Trophoblast cell (in vitro differentiated cells and primary cell): ENCODE results near the gene MMP15.

Source experiments
- DNase-seq, 2 donors: peaks; one replicate each; pipeline ENCODE4 v3.0.0-alpha.2; 2016
- H2AFZ ChIP-seq: 2 replicates; pipeline ENCODE4 v1.6.1; 2013; ENCODE audit warnings: low read length, moderate library complexity, mild to moderate bottlenecking; ENCODE audit not compliant: insufficient read depth, poor library complexity
- H2AK5ac ChIP-seq: 2 replicates; pipeline ENCODE4 v1.6.1; 2013; ENCODE audit warnings: mild to moderate bottlenecking, low read length
- H2BK120ac ChIP-seq: 2 replicates; pipeline ENCODE4 v1.6.1; 2013; ENCODE audit warnings: low read length, mild to moderate bottlenecking, moderate library complexity; ENCODE audit not compliant: insufficient read depth, poor library complexity
- H2BK12ac ChIP-seq: 2 replicates; pipeline ENCODE4 v1.6.1; 2013; ENCODE audit warnings: mild to moderate bottlenecking, low read length, moderate library complexity
- H2BK5ac ChIP-seq: 2 replicates; pipeline ENCODE4 v1.6.1; 2013; ENCODE audit warnings: low read length, low read depth, moderate library complexity, mild to moderate bottlenecking; ENCODE audit not compliant: poor library complexity
- H3K14ac ChIP-seq: 2 replicates; pipeline ENCODE4 v1.6.1; 2013; ENCODE audit warnings: mild to moderate bottlenecking, low read length
- H3K18ac ChIP-seq: 2 replicates; pipeline ENCODE4 v1.6.1; 2013; ENCODE audit warnings: mild to moderate bottlenecking, low read length
- H3K23ac ChIP-seq: 2 replicates; pipeline ENCODE4 v1.6.1; 2013; ENCODE audit warnings: low read length
- H3K27ac ChIP-seq: 2 replicates; pipeline ENCODE4 v1.5.1; 2013; ENCODE audit warnings: low read depth, mild to moderate bottlenecking, inconsistent platforms, low read length, moderate library complexity
- H3K27me3 ChIP-seq: 2 replicates; pipeline ENCODE4 v1.6.1; 2013; ENCODE audit warnings: inconsistent platforms, mild to moderate bottlenecking, low read length, moderate library complexity; ENCODE audit not compliant: insufficient read depth
- H3K36me3 ChIP-seq, 2 experiments: 1 replicate in 1 of 2; 2 replicates in 1 of 2; pipeline ENCODE4 v1.6.1; 2013; ENCODE audit warnings: low read length in 2 of 2, mild to moderate bottlenecking in 2 of 2, moderate library complexity in 1 of 2; ENCODE audit not compliant: insufficient read depth in 2 of 2, control insufficient read depth in 1 of 2
- H3K4ac ChIP-seq: 2 replicates; pipeline ENCODE4 v1.6.1; 2013; ENCODE audit warnings: low read depth, mild to moderate bottlenecking, low read length, moderate library complexity
- H3K4me1 ChIP-seq, 2 experiments: 1 replicate in 1 of 2; 2 replicates in 1 of 2; pipeline ENCODE4 v1.6.1; 2013; ENCODE audit warnings: low read length in 2 of 2, mild to moderate bottlenecking in 2 of 2, moderate library complexity in 1 of 2; ENCODE audit not compliant: insufficient read depth in 2 of 2, control insufficient read depth in 1 of 2
- H3K4me2 ChIP-seq: 2 replicates; pipeline ENCODE4 v1.6.1; 2013; ENCODE audit warnings: inconsistent platforms, mild to moderate bottlenecking, low read length, moderate library complexity
- H3K4me3 ChIP-seq: 2 replicates; pipeline ENCODE4 v1.5.1; 2013; ENCODE audit warnings: mild to moderate bottlenecking, low read depth, low read length, inconsistent platforms
- H3K79me1 ChIP-seq: one replicate; pipeline ENCODE4 v1.6.1; 2013; ENCODE audit warnings: low read length
- H3K79me2 ChIP-seq: 2 replicates; pipeline ENCODE4 v1.6.1; 2013; ENCODE audit warnings: low read length, mild to moderate bottlenecking; ENCODE audit not compliant: control insufficient read depth, insufficient read depth, poor library complexity
- H3K9ac ChIP-seq: 2 replicates; pipeline ENCODE4 v1.6.1; 2013; ENCODE audit warnings: mild to moderate bottlenecking, low read length
- H3K9me3 ChIP-seq: 2 replicates; pipeline ENCODE4 v1.6.1; 2013; ENCODE audit warnings: low read depth, mild to moderate bottlenecking, control low read depth, inconsistent platforms, low read length; ENCODE audit not compliant: insufficient read depth
- H4K12ac ChIP-seq: 2 replicates; pipeline ENCODE4 v1.6.1; 2013; ENCODE audit warnings: low read depth, mild to moderate bottlenecking, low read length, moderate library complexity
- H4K8ac ChIP-seq: 2 replicates; pipeline ENCODE4 v1.6.1; 2013; ENCODE audit warnings: low read depth, mild to moderate bottlenecking, low read length, moderate library complexity
- H4K91ac ChIP-seq: one replicate; pipeline ENCODE4 v1.6.1; 2013; ENCODE audit warnings: low read depth, mild to moderate bottlenecking, low read length, moderate library complexity
- WGBS: extraction: QIAGEN DNeasy Blood & Tissue Kit; methylation state at CpG from one replicate; pipeline ENCODE4 v1.1.7; 2013; ENCODE audit warnings: missing lambda C conversion rate; ENCODE audit not compliant: insufficient read length, insufficient coverage; ENCODE audit errors: extremely low coverage; 5-methylcytosine and 5-hydroxymethylcytosine counted together

MMP15 gene

DNA sequence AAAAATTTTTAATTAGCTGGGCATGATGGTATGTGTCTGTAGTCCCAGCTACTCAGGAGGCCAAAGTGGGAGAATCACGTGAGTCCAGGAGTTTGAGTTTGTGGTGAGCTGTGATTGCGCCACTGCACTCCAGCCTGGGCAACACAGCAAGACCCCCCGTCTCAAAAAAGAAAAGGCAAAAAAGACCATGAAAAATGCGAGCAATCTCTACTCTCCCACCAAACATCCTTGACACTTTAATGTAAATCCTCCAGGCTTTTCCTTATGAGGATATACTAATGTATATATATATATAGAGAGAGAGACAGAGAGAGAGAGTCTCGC lies 28.1 kb downstream of the MMP15 start:
- DNase-seq: no peak
- no peaks in the 10 kb centered on the region for H3K27me3 ChIP-seq

DNA sequence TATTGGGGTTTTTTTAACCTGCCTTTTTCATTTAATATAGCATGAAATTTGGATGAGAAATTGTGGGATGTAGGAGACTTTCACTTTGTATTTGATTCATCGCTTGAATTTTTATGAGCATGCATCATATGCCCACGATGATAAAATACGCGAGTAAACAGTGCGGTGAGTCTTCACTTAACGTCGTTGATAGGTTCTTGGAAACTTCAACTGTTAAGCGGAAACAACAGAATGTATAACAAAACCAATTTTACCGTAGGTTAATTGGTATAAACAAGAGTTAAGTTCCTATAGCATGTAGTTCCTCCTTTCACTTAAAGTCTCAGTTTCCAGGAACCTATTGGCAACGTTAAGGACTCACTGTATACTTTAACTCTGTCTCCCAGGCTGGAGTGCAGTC lies 28.7 kb downstream of the MMP15 start:
- Histone ChIP-seq H2BK5ac (no peak overlapping the region), H3K36me3 (no peaks in the 10 kb centered on the region), H2AFZ (no peak overlapping the region), H3K27ac (no peak overlapping the region), H4K12ac (no peak overlapping the region), H3K9ac (no peak overlapping the region), H3K27me3 (no peaks in the 10 kb centered on the region), H4K8ac (no peak overlapping the region), H2BK120ac (no peak overlapping the region), H3K18ac (no peak overlapping the region), H3K14ac (no peak overlapping the region), H3K4me1 (peaks cover 4 to 7% of the 10 kb centered on the region in 2 experiments), H3K79me1 (no peaks in the 10 kb centered on the region), H3K9me3 (no peaks in the 10 kb centered on the region), H3K4me2 (no peak overlapping the region), H3K23ac (no peak overlapping the region), H3K4ac (no peak overlapping the region), H3K79me2 (no peaks in the 10 kb centered on the region), H2BK12ac (no peak overlapping the region), H2AK5ac (no peak overlapping the region), H3K4me3 (no peak overlapping the region), H4K91ac (no peak overlapping the region)
- no CpG with 5 or more reads among the region's 10 CpGs for WGBS
- no peak for DNase-seq

More for the DNA sequence above, 28.1 kb downstream of the MMP15 start:
- Histone ChIP-seq H3K9ac (no peak overlapping the region), H3K79me1 (no peaks in the 10 kb centered on the region), H3K9me3 (no peaks in the 10 kb centered on the region), H3K79me2 (no peaks in the 10 kb centered on the region), H3K14ac (no peak overlapping the region), H2BK5ac (no peak overlapping the region), H3K18ac (no peak overlapping the region), H4K12ac (no peak overlapping the region), H3K23ac (no peak overlapping the region), H4K91ac (no peak overlapping the region), H3K27ac (no peak overlapping the region), H2AK5ac (no peak overlapping the region), H3K36me3 (no peaks in the 10 kb centered on the region), H2BK120ac (no peak overlapping the region), H2BK12ac (no peak overlapping the region), H3K4me1 (peaks cover 4 to 7% of the 10 kb centered on the region in 2 experiments), H3K4ac (no peak overlapping the region), H3K4me3 (no peak overlapping the region), H3K4me2 (no peak overlapping the region), H4K8ac (no peak overlapping the region), H2AFZ (no peak overlapping the region)
- WGBS: no CpG with 5 or more reads among the region's 5 CpGs

DNA sequence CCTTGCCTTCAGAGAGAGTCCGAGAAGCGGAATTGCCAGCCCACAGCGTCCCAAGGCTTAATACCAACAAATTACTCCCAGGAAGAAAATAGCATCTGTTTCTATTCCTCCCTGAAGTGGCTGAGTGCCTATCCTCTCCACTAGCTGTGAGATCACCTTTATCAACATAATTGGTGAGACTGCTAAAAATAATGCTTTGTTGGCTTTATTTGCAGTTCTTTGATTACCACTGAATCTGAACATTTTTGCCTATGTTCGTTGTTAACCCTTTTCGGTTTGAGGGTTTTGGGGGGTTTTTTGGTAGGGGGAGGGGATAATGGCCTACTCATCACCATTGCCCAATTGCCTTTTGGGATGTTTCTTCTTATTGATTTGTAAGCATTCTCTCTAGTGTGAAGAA lies 31.0 kb downstream of the MMP15 start:
- peaks cover 3 to 4% of the 10 kb centered on the region in 2 experiments for H3K4me1 ChIP-seq
- H3K23ac ChIP-seq: no peak overlapping the region
- no peak for DNase-seq
- no peaks in the 10 kb centered on the region for H3K36me3 ChIP-seq
- H3K27me3 ChIP-seq: no peaks in the 10 kb centered on the region
- H3K4ac ChIP-seq: no peak overlapping the region
- no peak overlapping the region for H4K91ac ChIP-seq
- no peak overlapping the region for H2BK12ac ChIP-seq
- no peak overlapping the region for H3K27ac ChIP-seq
- H3K18ac ChIP-seq: no peak overlapping the region
- H2AK5ac ChIP-seq: no peak overlapping the region
- peaks cover 2% of the 10 kb centered on the region for H3K9me3 ChIP-seq
- no peak overlapping the region for H3K4me3 ChIP-seq
- no CpG with 5 or more reads among the region's 5 CpGs for WGBS
- no peak overlapping the region for H3K4me2 ChIP-seq
- H3K79me2 ChIP-seq: no peaks in the 10 kb centered on the region
- no peak overlapping the region for H3K9ac ChIP-seq
- H4K12ac ChIP-seq: no peak overlapping the region
- no peak overlapping the region for H3K14ac ChIP-seq
- no peak overlapping the region for H4K8ac ChIP-seq
- H2AFZ ChIP-seq: no peak overlapping the region
- no peak overlapping the region for H2BK5ac ChIP-seq
- no peak overlapping the region for H2BK120ac ChIP-seq
- no peaks in the 10 kb centered on the region for H3K79me1 ChIP-seq

DNA sequence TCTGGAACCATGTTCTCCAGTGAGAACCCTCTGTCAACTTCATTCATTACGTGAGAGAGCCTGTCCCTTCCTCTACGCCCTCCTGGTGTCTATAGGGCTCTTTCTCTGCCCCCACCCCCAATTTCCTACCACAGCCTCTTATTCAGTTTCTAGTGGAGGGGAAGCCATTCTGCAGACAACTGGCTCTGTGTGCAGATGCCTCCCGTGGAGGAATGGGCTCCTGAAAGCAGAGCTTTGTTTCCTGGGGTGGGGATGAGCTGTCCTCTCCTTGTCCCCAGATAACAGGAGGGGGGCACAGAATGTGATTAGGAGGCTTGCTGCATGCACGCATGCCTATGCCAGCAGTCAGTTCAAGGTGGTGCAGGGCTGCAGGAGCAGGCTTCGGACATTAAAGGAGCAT lies 31.6 kb downstream of the MMP15 start:
- H3K79me2 ChIP-seq: no peaks in the 10 kb centered on the region
- H3K9me3 ChIP-seq: peaks cover 2% of the 10 kb centered on the region
- H2AK5ac ChIP-seq: no peak overlapping the region
- no peak overlapping the region for H3K4me3 ChIP-seq
- H3K9ac ChIP-seq: no peak overlapping the region
- no peak overlapping the region for H2BK12ac ChIP-seq
- no peak overlapping the region for H3K4me2 ChIP-seq
- H2BK5ac ChIP-seq: no peak overlapping the region
- WGBS: no CpG with 5 or more reads among the region's 5 CpGs
- H3K14ac ChIP-seq: no peak overlapping the region
- no peak overlapping the region for H2AFZ ChIP-seq
- no peak overlapping the region for H4K91ac ChIP-seq
- H3K27ac ChIP-seq: no peak overlapping the region
- no peaks in the 10 kb centered on the region for H3K36me3 ChIP-seq
- H3K18ac ChIP-seq: no peak overlapping the region
- no peak overlapping the region for H3K23ac ChIP-seq
- peaks cover 3 to 4% of the 10 kb centered on the region in 2 experiments for H3K4me1 ChIP-seq
- no peak overlapping the region for H4K8ac ChIP-seq
- H3K27me3 ChIP-seq: no peaks in the 10 kb centered on the region
- DNase-seq: no peak
- no peak overlapping the region for H4K12ac ChIP-seq
- H2BK120ac ChIP-seq: no peak overlapping the region
- no peaks in the 10 kb centered on the region for H3K79me1 ChIP-seq
- H3K4ac ChIP-seq: no peak overlapping the region
